ENCODE data around the gene CERS6.

Gene CERS6

GRCh38 chr2:168466834-168467565 is 10.9 kb downstream of the CERS6 start:
- no peak for TF ChIP-seq CTCF (conservative IDR thresholded peaks at IDR 0.05; ENCODE audit: low read depth, low read length)
- no peak for DNase-seq (ENCODE audit: low read depth)
- H3K4me3 ChIP-seq (ENCODE audit: low read depth, low read length): no peak overlapping the region

- no peak for TF ChIP-seq CTCF (conservative IDR thresholded peaks at IDR 0.05; ENCODE audit: low read depth, low read length)
- no peak overlapping the region for H3K4me3 ChIP-seq (ENCODE audit: low read depth, low read length)
These were observed 11.7 kb downstream of the CERS6 start for GRCh38 chr2:168467729-168468128.

GRCh38 chr2:168468354-168468753 is 12.3 kb downstream of the CERS6 start:
- TF ChIP-seq CTCF (conservative IDR thresholded peaks at IDR 0.05; ENCODE audit: low read depth, low read length): no peak
- DNase-seq (ENCODE audit: low read depth): no peak
- H3K4me3 ChIP-seq (ENCODE audit: low read depth, low read length): no peak overlapping the region

More at GRCh38 chr2:168467729-168468128, 11.7 kb downstream of the CERS6 start:
- DNase-seq (ENCODE audit: low read depth): no peak

- H3K4me3 ChIP-seq (ENCODE audit: low read depth, low read length): no peak overlapping the region
These were observed 13.4 kb downstream of the CERS6 start for GRCh38 chr2:168469281-168469988.

GRCh38 chr2:168470320-168471162 is 14.5 kb downstream of the CERS6 start:
- H3K4me3 ChIP-seq (ENCODE audit: low read depth, low read length): no peak overlapping the region
- TF ChIP-seq CTCF (conservative IDR thresholded peaks at IDR 0.05; ENCODE audit: low read depth, low read length): no peak
- peak; percentile 28 for DNase-seq (ENCODE audit: low read depth)

More at GRCh38 chr2:168469281-168469988, 13.4 kb downstream of the CERS6 start:
- no peak for TF ChIP-seq CTCF (conservative IDR thresholded peaks at IDR 0.05; ENCODE audit: low read depth, low read length)
- DNase-seq (ENCODE audit: low read depth): no peak

- no peak for DNase-seq (ENCODE audit: low read depth)
- TF ChIP-seq CTCF (conservative IDR thresholded peaks at IDR 0.05; ENCODE audit: low read depth, low read length): no peak
- no peak overlapping the region for H3K4me3 ChIP-seq (ENCODE audit: low read depth, low read length)
These were observed 15.0 kb downstream of the CERS6 start for GRCh38 chr2:168471163-168471475.

All from choroid plexus epithelial cell (primary cell).